Adrenal gland (tissue), 5 donors: ENCODE results near the gene ALPG.

Source experiments
- CTCF ChIP-seq, 6 experiments: fragments of 450-650 bp in 4 of 6; fragments of 200-600 bp in 2 of 6; sonication (generic) in 1 of 6; IDR thresholded peaks; 1 replicate in 5 of 6; 2 replicates in 1 of 6; pipeline versions ENCODE4 v1.5.1 to v1.8.0; 2016 to 2021; ENCODE audit warnings: antibody characterized with exemption in 6 of 6, mild to moderate bottlenecking in 2 of 6, moderate library complexity in 1 of 6
- POLR2A ChIP-seq, 2 donors: fragments of 450-650 bp; IDR thresholded peaks; one replicate each; pipeline ENCODE4 v1.6.1; 2017; ENCODE audit warnings: antibody characterized with exemption in 2 of 2, mild to moderate bottlenecking in 2 of 2, moderate library complexity in 1 of 2
- donor health status: DM: no; HTN: no; CAD: no.

GRCh38 chr2:232405943-232406510 is 617 bp upstream of the ALPG start:
- TF ChIP-seq CTCF (IDR thresholded peaks at IDR 0.05) (no peak), POLR2A (IDR thresholded peaks at IDR 0.05) (no peak)
